Chondrocyte (in vitro differentiated cells): ENCODE data around the gene SCARB1. TPM values are rescaled to one million over a fixed set of nuclear protein-coding genes. Genes with fewer than 3 reads are reported as not detected.

Experiments
- DNase-seq: peaks from one replicate; pipeline ENCODE4 v3.0.0; 2021; ENCODE audit warnings: mixed read lengths, low spot score
- H3K27ac Mint-ChIP-seq: one replicate; pipeline ENCODE4 v1.8.0; 2021; ENCODE audit warnings: mild to moderate bottlenecking, moderate library complexity, mixed read lengths; ENCODE audit not compliant: unreplicated experiment
- H3K27me3 Mint-ChIP-seq: 2 replicates; pipeline ENCODE4 v1.8.0; 2021; ENCODE audit warnings: low read depth, mixed read lengths
- H3K36me3 Mint-ChIP-seq: 2 replicates; pipeline ENCODE4 v1.8.0; 2021; ENCODE audit warnings: low read depth, mixed read lengths
- H3K4me1 Mint-ChIP-seq: 2 replicates; pipeline ENCODE4 v1.8.0; 2021; ENCODE audit warnings: low read depth, mild to moderate bottlenecking, mixed read lengths
- H3K4me3 Mint-ChIP-seq: one replicate; pipeline ENCODE4 v1.8.0; 2021; ENCODE audit warnings: mild to moderate bottlenecking, moderate library complexity, mixed read lengths; ENCODE audit not compliant: unreplicated experiment
- H3K9me3 Mint-ChIP-seq: 2 replicates; pipeline ENCODE4 v1.8.0; 2021; ENCODE audit warnings: low read depth, mixed read lengths
- CTCF ChIP-seq: fragments of 200-600 bp; sonication (generic); IDR thresholded peaks from 2 replicates; pipeline ENCODE4 v1.5.0; 2021; ENCODE audit warnings: antibody characterized with exemption, mild to moderate bottlenecking, moderate library complexity
- total RNA-seq: library from RNA; stranded (reverse); gene quantifications from 3 replicates; pipeline ENCODE4 v1.2.1, GENCODE V29; 2021

Gene SCARB1
- total RNA-seq, 1 donor from 2014 or later = 20.1 TPM

DNA sequence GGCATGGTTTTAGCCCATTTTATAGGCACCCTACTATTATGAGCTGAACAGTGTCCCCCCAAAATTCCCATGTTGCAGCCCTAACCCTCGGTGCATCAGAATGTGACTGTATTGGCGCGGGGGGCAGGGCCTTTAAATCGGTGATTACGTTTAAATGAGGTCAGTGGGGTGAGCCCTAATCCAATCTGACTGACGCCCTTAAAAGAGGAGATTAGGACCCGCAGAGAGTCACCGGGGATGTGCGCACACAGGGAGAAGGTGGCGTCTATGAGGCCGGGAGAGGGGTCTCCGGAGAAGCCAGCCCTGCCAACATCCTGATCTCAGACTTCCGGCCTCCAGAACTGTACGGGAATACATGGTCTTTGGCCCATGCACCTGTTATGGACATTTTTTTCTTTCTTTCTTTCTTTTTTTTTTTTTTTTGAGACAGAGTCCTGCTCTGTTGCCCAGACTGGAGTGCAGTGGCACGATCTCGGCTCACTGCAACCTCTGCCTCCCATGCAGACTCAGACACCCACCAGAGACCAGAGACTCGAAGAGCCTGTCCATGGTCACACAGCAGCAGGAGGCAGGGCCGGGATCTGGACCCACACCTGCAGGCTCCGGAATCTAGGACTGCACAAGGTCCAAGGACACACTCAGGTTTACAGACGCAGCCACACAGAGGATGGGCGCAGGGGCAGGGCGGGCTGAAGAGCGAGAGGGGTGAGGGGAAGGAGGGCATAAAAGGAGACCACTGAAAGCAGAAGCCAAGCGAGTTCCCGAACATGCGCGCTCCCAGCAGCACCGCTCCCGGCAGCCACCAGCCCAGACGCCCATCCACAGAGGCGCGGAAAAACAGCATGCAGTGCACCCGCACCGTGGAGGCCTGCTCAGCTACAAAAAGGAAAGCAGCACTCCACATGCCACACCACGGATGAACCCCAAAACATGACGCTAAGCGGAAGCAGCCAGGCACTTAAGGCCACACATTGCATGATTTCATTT, 19.0 kb downstream of the SCARB1 start:
- TF ChIP-seq CTCF = no peak
- H3K27me3 Mint-ChIP-seq = no peaks in the 10 kb centered on the region
- no peak overlapping the region for H3K4me3 Mint-ChIP-seq
- no peak overlapping the region for H3K27ac Mint-ChIP-seq
- DNase-seq = no peak
- H3K36me3 Mint-ChIP-seq = no peaks in the 10 kb centered on the region
- H3K9me3 Mint-ChIP-seq = no peaks in the 10 kb centered on the region
- peaks cover 13% of the 10 kb centered on the region for H3K4me1 Mint-ChIP-seq

DNA sequence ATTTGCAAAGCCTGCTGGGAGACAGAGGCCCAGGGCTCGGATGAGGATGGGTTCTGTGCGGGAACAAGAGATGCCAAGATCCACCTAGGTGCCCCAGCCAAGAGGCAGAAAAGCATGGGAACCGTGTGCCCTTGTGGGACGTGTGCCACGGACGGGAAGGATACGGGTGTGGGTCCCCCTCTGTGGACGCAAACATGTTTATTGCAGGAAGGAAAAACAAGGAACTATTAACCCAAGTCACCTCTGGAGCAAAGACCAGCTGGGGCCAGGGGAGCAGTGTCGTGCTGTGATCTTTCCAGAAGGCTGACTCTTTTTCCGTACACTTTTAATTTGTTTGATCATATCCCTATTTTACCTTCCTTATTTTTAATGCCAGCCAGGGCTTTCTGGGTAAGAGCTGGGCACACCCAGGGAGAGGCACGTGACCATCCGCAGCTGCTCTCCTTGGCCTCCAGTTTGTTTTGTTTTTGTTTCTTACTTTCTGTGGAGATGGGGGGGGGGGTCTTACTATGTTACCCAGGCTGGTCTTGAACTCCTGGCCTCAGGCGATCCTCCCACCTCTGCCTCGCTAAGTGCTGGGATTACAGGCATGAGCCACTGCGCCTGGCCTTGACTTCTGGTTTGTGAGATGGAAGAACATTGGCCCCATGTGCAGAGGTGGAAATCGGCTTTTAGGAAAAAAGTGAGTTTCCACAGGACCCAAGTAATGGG, 20.7 kb downstream of the SCARB1 start:
- DNase-seq = no peak
- TF ChIP-seq CTCF = no peak
- Mint-ChIP-seq H3K9me3 (no peaks in the 10 kb centered on the region), H3K27ac (no peak overlapping the region), H3K4me3 (no peak overlapping the region), H3K4me1 (peaks cover 18% of the 10 kb centered on the region), H3K36me3 (no peaks in the 10 kb centered on the region), H3K27me3 (no peaks in the 10 kb centered on the region)

GRCh38 chr12:124842073-124842749, 21.5 kb downstream of the SCARB1 start:
- Mint-ChIP-seq H3K4me3 (no peak overlapping the region), H3K4me1 (peaks cover 15% of the 10 kb centered on the region), H3K9me3 (no peaks in the 10 kb centered on the region), H3K27ac (no peak overlapping the region), H3K36me3 (no peaks in the 10 kb centered on the region), H3K27me3 (no peaks in the 10 kb centered on the region)
- no peak for TF ChIP-seq CTCF
- no peak for DNase-seq

GRCh38 chr12:124841558-124841945, 22.1 kb downstream of the SCARB1 start:
- no peaks in the 10 kb centered on the region for H3K9me3 Mint-ChIP-seq
- no peaks in the 10 kb centered on the region for H3K27me3 Mint-ChIP-seq
- peak overlapping the region; percentile 71 for H3K27ac Mint-ChIP-seq
- H3K36me3 Mint-ChIP-seq = no peaks in the 10 kb centered on the region
- TF ChIP-seq CTCF = no peak
- DNase-seq = no peak
- H3K4me3 Mint-ChIP-seq = no peak overlapping the region
- peaks cover 10% of the 10 kb centered on the region for H3K4me1 Mint-ChIP-seq
